ENCODE data around the gene IFFO2.

IFFO2 gene

DNA sequence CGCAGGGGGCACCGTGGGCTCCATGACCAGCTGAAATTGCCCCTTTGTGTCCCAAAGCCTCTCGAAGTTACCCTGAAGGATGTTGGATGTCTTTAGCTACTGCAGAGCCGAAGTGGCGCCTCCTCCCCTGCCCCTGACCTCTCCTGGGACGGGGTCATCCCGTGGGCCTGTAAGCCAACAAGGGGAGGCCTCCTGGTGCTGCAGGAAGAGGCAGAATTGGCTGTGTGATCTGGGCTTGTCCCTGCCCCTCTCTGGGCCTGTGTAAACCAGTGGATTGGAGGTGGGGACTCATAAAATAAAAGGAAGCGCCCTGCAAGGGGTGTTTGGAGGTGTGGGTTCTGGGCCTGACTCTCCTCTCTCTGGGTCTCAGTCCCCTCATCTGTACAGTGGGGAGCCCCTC is 94.9 kb downstream of the IFFO2 start:
- no peak for DNase-seq (ENCODE audit: extremely low spot score)
- CTCF ChIA-PET = interaction anchor here (0.8 to 3.2 kb wide), 2 partner anchors 13 to 34 kb away, joined by 3 to 14 read pairs; no protein-coding TSS in a partner anchor
- POLR2A ChIA-PET = no interaction called here
- TF ChIP-seq, protein P1, sequence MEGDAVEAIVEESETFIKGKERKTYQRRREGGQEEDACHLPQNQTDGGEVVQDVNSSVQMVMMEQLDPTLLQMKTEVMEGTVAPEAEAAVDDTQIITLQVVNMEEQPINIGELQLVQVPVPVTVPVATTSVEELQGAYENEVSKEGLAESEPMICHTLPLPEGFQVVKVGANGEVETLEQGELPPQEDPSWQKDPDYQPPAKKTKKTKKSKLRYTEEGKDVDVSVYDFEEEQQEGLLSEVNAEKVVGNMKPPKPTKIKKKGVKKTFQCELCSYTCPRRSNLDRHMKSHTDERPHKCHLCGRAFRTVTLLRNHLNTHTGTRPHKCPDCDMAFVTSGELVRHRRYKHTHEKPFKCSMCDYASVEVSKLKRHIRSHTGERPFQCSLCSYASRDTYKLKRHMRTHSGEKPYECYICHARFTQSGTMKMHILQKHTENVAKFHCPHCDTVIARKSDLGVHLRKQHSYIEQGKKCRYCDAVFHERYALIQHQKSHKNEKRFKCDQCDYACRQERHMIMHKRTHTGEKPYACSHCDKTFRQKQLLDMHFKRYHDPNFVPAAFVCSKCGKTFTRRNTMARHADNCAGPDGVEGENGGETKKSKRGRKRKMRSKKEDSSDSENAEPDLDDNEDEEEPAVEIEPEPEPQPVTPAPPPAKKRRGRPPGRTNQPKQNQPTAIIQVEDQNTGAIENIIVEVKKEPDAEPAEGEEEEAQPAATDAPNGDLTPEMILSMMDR (IDR thresholded peaks at IDR 0.05; ENCODE audit: control extremely low read depth, extremely low read depth, low read depth, missing control alignments) = no peak

DNA sequence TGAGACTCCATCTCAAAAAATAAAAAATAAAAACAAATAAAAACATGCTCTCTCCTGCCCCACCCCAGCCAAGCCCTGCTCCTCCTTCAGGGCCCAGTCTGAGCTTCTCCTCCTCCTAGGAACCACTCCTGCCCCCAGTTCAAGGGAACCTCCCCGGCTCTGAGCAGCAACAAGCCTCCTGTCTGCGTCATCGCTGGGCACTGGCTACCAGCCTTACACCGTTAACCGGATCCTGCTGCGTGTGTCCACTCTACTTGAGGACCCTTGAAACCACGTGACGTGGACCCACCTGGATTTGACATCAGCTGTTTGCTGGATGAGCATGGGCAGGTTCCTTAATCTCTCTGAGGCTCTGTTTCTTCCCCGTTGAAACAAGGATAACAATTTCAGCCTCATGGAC is 95.4 kb downstream of the IFFO2 start:
- POLR2A ChIA-PET = no interaction called here
- CTCF ChIA-PET = interaction anchor here (3.2 kb wide), 1 partner anchor 14 kb away, joined by 14 read pairs; no protein-coding TSS in a partner anchor
- no peak for DNase-seq (ENCODE audit: extremely low spot score)
- TF ChIP-seq, protein P1 (IDR thresholded peaks at IDR 0.05; ENCODE audit: control extremely low read depth, extremely low read depth, low read depth, missing control alignments) = no peak

DNA sequence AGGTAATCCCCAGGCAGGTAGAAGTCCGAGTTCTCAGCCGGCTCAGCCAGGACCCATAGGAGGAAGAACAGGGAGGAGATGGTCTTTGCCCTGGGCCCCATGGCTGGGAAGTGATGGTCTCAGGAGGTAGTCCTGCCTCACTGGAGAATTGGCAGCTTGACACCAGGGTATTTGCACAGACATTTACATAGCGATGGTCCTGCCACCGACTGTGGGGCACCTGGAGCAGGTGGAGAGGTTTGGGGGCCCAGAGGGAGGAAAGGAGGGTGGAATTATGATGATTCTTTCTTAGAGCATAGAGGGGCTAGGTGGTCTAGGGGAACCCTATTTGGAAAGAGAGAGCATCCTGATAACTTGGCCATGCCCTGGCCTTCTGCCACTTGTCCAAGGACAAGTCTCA is 96.9 kb downstream of the IFFO2 start, which contains the start of gene TAS1R2:
TSS of gene TAS1R2 (minus strand) at position 101 of the 400 bp plus-strand sequence. CDS start at position 101, 0 bp downstream.
- DNase-seq (ENCODE audit: extremely low spot score) = no peak
- ChIA-PET POLR2A (no interaction called here), CTCF (interaction anchor here (3.2 kb wide), 1 partner anchor 15 kb away, joined by 14 read pairs; no protein-coding TSS in a partner anchor)
- TF ChIP-seq, protein P1 (IDR thresholded peaks at IDR 0.05; ENCODE audit: control extremely low read depth, extremely low read depth, low read depth, missing control alignments) = no peak

DNA sequence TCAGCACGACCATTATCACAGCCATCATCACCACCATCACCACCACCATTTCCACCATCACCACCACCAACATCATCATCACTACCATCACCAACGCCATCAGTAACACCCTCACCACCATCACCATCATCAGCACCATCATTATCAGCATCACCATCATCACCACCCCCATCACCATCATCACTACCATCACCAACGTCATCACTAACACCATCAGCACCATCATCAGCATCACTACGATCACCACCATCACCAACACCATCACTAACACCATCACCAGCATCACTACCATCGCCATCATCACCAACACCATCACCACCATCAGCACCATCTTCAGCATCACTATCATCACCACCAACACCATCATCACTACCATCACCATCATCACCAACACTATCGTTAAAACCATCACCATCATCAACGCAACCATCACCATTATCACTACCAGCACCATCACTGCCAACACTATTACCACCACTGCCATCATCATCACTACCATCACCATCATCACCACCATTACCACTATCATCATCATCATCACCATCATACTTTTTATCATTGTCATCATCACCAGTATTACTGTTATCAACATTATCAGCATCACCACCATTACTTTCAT is 98.3 kb downstream of the IFFO2 start:
- no peak for DNase-seq (ENCODE audit: extremely low spot score)
- ChIA-PET POLR2A (no interaction called here), CTCF (no interaction called here)
- TF ChIP-seq, protein P1 (IDR thresholded peaks at IDR 0.05; ENCODE audit: control extremely low read depth, extremely low read depth, low read depth, missing control alignments) = no peak

DNA sequence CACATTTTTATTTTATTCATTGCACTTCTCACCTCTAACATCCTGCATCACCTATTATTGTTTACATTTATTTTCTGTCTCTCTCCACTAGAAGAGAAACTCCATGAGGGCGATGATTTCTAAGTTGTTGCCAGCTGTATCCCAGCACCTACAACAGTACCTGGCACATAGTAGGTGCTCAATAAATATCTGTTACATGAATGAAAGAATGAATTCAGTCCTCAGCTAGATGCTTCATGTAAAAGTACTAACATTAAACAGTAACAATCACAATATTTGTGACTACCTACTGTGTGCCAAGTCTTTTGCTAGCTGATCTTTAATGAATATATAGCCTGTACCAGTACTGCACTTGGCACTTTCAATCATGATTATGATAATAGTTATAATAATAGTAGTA is 100.0 kb downstream of the IFFO2 start:
- POLR2A ChIA-PET = no interaction called here
- CTCF ChIA-PET = interaction anchor here (1.4 kb wide), 1 partner anchor 18 kb away, joined by 5 read pairs; no protein-coding TSS in a partner anchor
- no peak for DNase-seq (ENCODE audit: extremely low spot score)
- TF ChIP-seq, protein P1 (IDR thresholded peaks at IDR 0.05; ENCODE audit: control extremely low read depth, extremely low read depth, low read depth, missing control alignments) = no peak

DNA sequence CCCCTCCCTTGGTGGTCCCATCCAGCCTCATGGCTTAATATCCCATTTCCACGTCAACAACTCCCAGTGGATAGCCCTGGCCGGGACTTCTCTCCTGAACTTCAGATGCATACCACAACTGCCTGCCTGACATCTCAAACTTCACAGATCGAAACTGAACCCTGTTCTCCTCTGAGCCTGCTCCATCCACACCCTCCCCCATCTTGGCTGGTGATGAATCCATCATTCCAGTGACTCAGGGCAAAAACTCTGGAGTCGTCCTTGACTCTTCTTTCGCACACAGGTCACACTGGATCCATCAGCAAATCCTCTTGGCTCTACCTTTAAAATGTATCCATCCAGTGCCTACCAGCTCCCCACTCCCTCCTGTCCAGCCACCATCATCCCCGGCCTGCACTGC is 100.9 kb downstream of the IFFO2 start:
- TF ChIP-seq, protein P1 (IDR thresholded peaks at IDR 0.05; ENCODE audit: control extremely low read depth, extremely low read depth, low read depth, missing control alignments) = no peak
- CTCF ChIA-PET = interaction anchor here (1.4 kb wide), 1 partner anchor 19 kb away, joined by 5 read pairs; no protein-coding TSS in a partner anchor
- POLR2A ChIA-PET = no interaction called here
- DNase-seq (ENCODE audit: extremely low spot score) = no peak

Data from GM10248 (cell line).